Endothelial cell of umbilical vein (primary cell): ENCODE data around the gene SOX5. TPM values are rescaled to one million over a fixed set of nuclear protein-coding genes. Genes with fewer than 3 reads are reported as not detected.

Experiments
- BruUV-seq: library from RNA; stranded (reverse); fragments of 400-500 nt; replicated peaks from 2 replicates; lab custom pipeline; 2021; lab: Mats Ljungman, UMichigan
- CTCF ChIA-PET: fragments of 300-600, 350-600 bp; sonication (Branson Sonifier 250); formaldehyde crosslinking; loops from one replicate; lab custom pipeline; 2021; ENCODE audit warnings: antibody characterized with exemption, inconsistent platforms; lab: Charles Lee
- POLR2A ChIA-PET: fragments of 300-600, 350-600 bp; sonication (Branson Sonifier 250); formaldehyde crosslinking; loops from one replicate; lab custom pipeline; 2021; ENCODE audit warnings: antibody characterized with exemption, inconsistent platforms; lab: Charles Lee
- DNase-seq: peaks from one replicate; pipeline ENCODE4 v3.0.0-alpha.2; 2011; ENCODE audit warnings: low read depth, low spot score
- FAIRE-seq: peaks from 2 replicates; lab custom pipeline; 2011; peaks lifted over from hg19 to GRCh38; lab: Jason Lieb, UNC
- H2AFZ ChIP-seq: 2 replicates; pipeline ENCODE4 v1.6.0; 2012; ENCODE audit warnings: low read depth, low read length, control low read depth, inconsistent platforms
- H3K27ac ChIP-seq: 2 replicates; pipeline ENCODE4 v1.5.1; 2011; ENCODE audit warnings: low read depth, mild to moderate bottlenecking, control low read depth, low read length, moderate library complexity; ENCODE audit not compliant: insufficient read depth
- H3K27me3 ChIP-seq, 2 experiments: 2 replicates each; pipeline versions ENCODE4 v1.6.0 to v1.6.1; 2011; ENCODE audit warnings: low read length in 2 of 2, mixed read lengths in 1 of 2; ENCODE audit not compliant: control insufficient read depth in 2 of 2, insufficient read depth in 2 of 2
- H3K36me3 ChIP-seq, 2 experiments: 2 replicates in 1 of 2; 3 replicates in 1 of 2; pipeline ENCODE4 v1.5.1; 2011; ENCODE audit warnings: low read length in 2 of 2, mild to moderate bottlenecking in 1 of 2, moderate library complexity in 1 of 2; ENCODE audit not compliant: control insufficient read depth in 2 of 2, insufficient read depth in 2 of 2; ENCODE audit errors: extremely low read depth in 1 of 2
- H3K4me1 ChIP-seq: 3 replicates; pipeline ENCODE4 v1.5.1; 2011; ENCODE audit warnings: mild to moderate bottlenecking, low read length; ENCODE audit not compliant: control insufficient read depth, insufficient read depth; ENCODE audit errors: extremely low read depth
- H3K4me2 ChIP-seq: 2 replicates; pipeline ENCODE4 v1.6.1; 2011; ENCODE audit warnings: low read length, control low read depth, mixed read lengths; ENCODE audit not compliant: insufficient read depth
- H3K4me3 ChIP-seq, 3 experiments: fragments of 200-600 bp in 1 of 3; sonication (generic), shearing (Covaris generic) in 1 of 3; replicated peaks in 1 of 3; 2 replicates each; pipeline ENCODE4 v1.5.1; 2011 to 2016; ENCODE audit warnings: control low read depth in 3 of 3, low read length in 3 of 3, mild to moderate bottlenecking in 2 of 3, inconsistent platforms in 1 of 3, low read depth in 1 of 3, moderate library complexity in 1 of 3; ENCODE audit not compliant: insufficient read depth in 1 of 3
- H3K79me2 ChIP-seq: 2 replicates; pipeline ENCODE4 v1.6.0; 2012; ENCODE audit warnings: low read length, inconsistent platforms; ENCODE audit not compliant: control insufficient read depth, insufficient read depth
- H3K9ac ChIP-seq: replicated peaks from 2 replicates; pipeline ENCODE3; 2011; ENCODE audit warnings: low read length, control low read depth; ENCODE audit not compliant: insufficient read depth; ENCODE audit errors: extremely low read depth
- H3K9me1 ChIP-seq: replicated peaks from 3 replicates; pipeline ENCODE4 v1.6.0; 2011; ENCODE audit warnings: mild to moderate bottlenecking, low read length; ENCODE audit not compliant: control insufficient read depth, insufficient read depth; ENCODE audit errors: extremely low read depth
- H3K9me3 ChIP-seq: replicated peaks from 2 replicates; pipeline ENCODE4 v1.5.1; 2012; ENCODE audit warnings: low read length, inconsistent platforms; ENCODE audit not compliant: control insufficient read depth, insufficient read depth
- H4K20me1 ChIP-seq: replicated peaks from 2 replicates; pipeline ENCODE3; 2011; ENCODE audit warnings: mild to moderate bottlenecking, low read length; ENCODE audit not compliant: control insufficient read depth, insufficient read depth; ENCODE audit errors: extremely low read depth
- EZH2 ChIP-seq: IDR thresholded peaks from 2 replicates; pipeline ENCODE4 v1.6.1; 2012; ENCODE audit warnings: borderline replicate concordance, low read depth, mild to moderate bottlenecking, moderate library complexity, low read length, inconsistent platforms; ENCODE audit not compliant: severe bottlenecking
- FOS ChIP-seq: IDR thresholded peaks from 2 replicates; pipeline ENCODE4 v1.6.1; 2011; ENCODE audit warnings: mild to moderate bottlenecking, low read length, moderate library complexity, borderline replicate concordance; ENCODE audit not compliant: insufficient read depth
- GATA2 ChIP-seq: IDR thresholded peaks from 2 replicates; pipeline ENCODE4 v1.7.0; 2011; ENCODE audit warnings: low read depth, mild to moderate bottlenecking, moderate library complexity, mixed read lengths, low read length; ENCODE audit not compliant: insufficient read length, insufficient read depth
- JUN ChIP-seq: IDR thresholded peaks from 2 replicates; pipeline ENCODE4 v1.6.1; 2011; ENCODE audit warnings: borderline replicate concordance, low read depth; ENCODE audit not compliant: insufficient read length, insufficient read depth
- MAX ChIP-seq: IDR thresholded peaks from 2 replicates; pipeline ENCODE4 v1.6.1; 2011; ENCODE audit not compliant: insufficient read depth, insufficient read length
- MYC ChIP-seq: IDR thresholded peaks from one replicate; pipeline ENCODE4 v1.6.1; 2011; ENCODE audit warnings: mild to moderate bottlenecking, low read depth, low read length
- POLR2A ChIP-seq: IDR thresholded peaks from 2 replicates; pipeline ENCODE4 v1.6.1; 2012; ENCODE audit warnings: low read depth, mild to moderate bottlenecking, control low read depth, low read length
- POLR2AphosphoS5 ChIP-seq: IDR thresholded peaks from 2 replicates; pipeline ENCODE4 v1.6.1; 2012; ENCODE audit warnings: low read depth, mild to moderate bottlenecking, control low read depth, low read length, moderate library complexity; ENCODE audit not compliant: insufficient read depth
- dilution Hi-C: fragments of 300-500 bp; cut with MboI; formaldehyde crosslinking; loops from one replicate; pipeline ENCODE4 v1.15.0; 2019; ENCODE audit warnings: low sequenced_read_pairs; ENCODE audit not compliant: extremely low pct_ligation_motif_present
- intact Hi-C: fragments of 100-400 bp; cut with micrococcal nuclease; formaldehyde crosslinking; loops from one replicate; pipeline ENCODE4 v1.10.0; 2022
- polyA plus RNA-seq, 4 experiments: library from polyadenylated mRNA; depleted of rRNA in 3 of 4; stranded (reverse) in 3 of 4; unstranded in 1 of 4; fragments of >200 nt; gene quantifications; 2 replicates each; pipeline versions ENCODE4 v1.2.1 to v1.2.3, GENCODE V29; 2011 to 2012; ENCODE audit warnings: missing spikeins in 1 of 4
- total RNA-seq: library from RNA; stranded (reverse); gene quantifications from 2 replicates; pipeline ENCODE4 v1.2.3, GENCODE V29; 2021
- TF ChIP-seq, protein P1 (sequence below), 2 donors: IDR thresholded peaks; 1 replicate in 1 of 2; 2 replicates in 1 of 2; pipeline ENCODE4 v1.5.1; 2011; ENCODE audit warnings: low read length in 2 of 2, mild to moderate bottlenecking in 2 of 2, moderate library complexity in 2 of 2, control low read depth in 1 of 2, inconsistent platforms in 1 of 2, low read depth in 1 of 2; ENCODE audit not compliant: insufficient read depth in 1 of 2; ENCODE audit errors: extremely low read depth in 1 of 2

SOX5 gene
- total and polyA plus RNA-seq, 2 donors (not counting 3 experiments of a cell fraction or from before 2014, with no cell fraction given): 0.63 to 3.5 TPM

DNA sequence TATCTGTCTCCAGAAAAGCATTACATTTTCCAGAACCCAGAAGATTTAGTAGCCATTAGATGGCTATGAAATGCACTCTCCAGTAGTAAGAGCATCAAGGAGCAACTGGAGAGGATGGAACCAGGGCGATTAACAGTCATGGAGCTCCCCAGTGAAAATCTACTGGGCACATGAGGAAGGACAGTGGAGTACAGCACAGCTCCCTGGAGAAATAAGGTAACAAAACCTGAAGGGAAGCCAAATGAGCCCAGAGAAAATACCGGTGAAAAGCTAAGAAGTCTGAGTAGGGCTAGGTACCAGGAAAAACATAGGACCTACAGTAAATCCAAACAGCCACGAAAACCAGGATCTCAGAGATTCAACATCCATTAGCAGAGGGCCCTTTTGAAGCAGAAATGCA, 21.6 kb downstream of the SOX5 start:
- Histone ChIP-seq H2AFZ (no peak overlapping the region), H3K4me2 (no peak overlapping the region), H3K4me1 (no peaks in the 10 kb centered on the region), H3K27ac (no peak overlapping the region), H3K4me3 (no peak overlapping the region), H3K9me1 (no peaks in the 10 kb centered on the region), H3K9me3 (no peaks in the 10 kb centered on the region), H4K20me1 (no peaks in the 10 kb centered on the region), H3K27me3 (no peaks in the 10 kb centered on the region), H3K36me3 (no peaks in the 10 kb centered on the region), H3K9ac (no peak overlapping the region), H3K79me2 (no peaks in the 10 kb centered on the region)
- TF ChIP-seq GATA2 (no peak), MAX (no peak), FOS (no peak), MYC (no peak), POLR2AphosphoS5 (no peak), EZH2 (no peak), JUN (no peak), POLR2A (no peak)
- TF ChIP-seq, protein P1, sequence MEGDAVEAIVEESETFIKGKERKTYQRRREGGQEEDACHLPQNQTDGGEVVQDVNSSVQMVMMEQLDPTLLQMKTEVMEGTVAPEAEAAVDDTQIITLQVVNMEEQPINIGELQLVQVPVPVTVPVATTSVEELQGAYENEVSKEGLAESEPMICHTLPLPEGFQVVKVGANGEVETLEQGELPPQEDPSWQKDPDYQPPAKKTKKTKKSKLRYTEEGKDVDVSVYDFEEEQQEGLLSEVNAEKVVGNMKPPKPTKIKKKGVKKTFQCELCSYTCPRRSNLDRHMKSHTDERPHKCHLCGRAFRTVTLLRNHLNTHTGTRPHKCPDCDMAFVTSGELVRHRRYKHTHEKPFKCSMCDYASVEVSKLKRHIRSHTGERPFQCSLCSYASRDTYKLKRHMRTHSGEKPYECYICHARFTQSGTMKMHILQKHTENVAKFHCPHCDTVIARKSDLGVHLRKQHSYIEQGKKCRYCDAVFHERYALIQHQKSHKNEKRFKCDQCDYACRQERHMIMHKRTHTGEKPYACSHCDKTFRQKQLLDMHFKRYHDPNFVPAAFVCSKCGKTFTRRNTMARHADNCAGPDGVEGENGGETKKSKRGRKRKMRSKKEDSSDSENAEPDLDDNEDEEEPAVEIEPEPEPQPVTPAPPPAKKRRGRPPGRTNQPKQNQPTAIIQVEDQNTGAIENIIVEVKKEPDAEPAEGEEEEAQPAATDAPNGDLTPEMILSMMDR (IDR thresholded peaks at IDR 0.05; ENCODE audit: extremely low read depth in 1 of 2, insufficient read depth in 1 of 2, low read depth in 1 of 2, low read length in 2 of 2): no peak
- no peak for DNase-seq
- FAIRE-seq: no peak
- ChIA-PET CTCF (interaction anchor here (1.2 kb wide), 1 partner anchor 13 kb away, joined by 3 read pairs; no protein-coding TSS in a partner anchor), POLR2A (no interaction called here)
- intact Hi-C loops (no loop called here), dilution Hi-C loops (no loop called here)
- no TSS peak for BruUV-seq
